GM23248 (cell line): ENCODE results near the gene PRDX2.

Experiments used
- EZH2 ChIP-seq: fragments of 200-600 bp; sonication (generic); IDR thresholded peaks from 2 replicates; pipeline ENCODE4 v1.6.1; 2018; ENCODE audit warnings: antibody characterized with exemption, mild to moderate bottlenecking; ENCODE audit not compliant: insufficient read depth, poor library complexity, severe bottlenecking
- EZH2phosphoT487 ChIP-seq: fragments of 200-600 bp; sonication (generic); IDR thresholded peaks from 2 replicates; pipeline ENCODE4 v1.6.1; 2018; ENCODE audit warnings: antibody characterized with exemption, moderate library complexity, mild to moderate bottlenecking, low read depth; ENCODE audit not compliant: insufficient read depth

DNA sequence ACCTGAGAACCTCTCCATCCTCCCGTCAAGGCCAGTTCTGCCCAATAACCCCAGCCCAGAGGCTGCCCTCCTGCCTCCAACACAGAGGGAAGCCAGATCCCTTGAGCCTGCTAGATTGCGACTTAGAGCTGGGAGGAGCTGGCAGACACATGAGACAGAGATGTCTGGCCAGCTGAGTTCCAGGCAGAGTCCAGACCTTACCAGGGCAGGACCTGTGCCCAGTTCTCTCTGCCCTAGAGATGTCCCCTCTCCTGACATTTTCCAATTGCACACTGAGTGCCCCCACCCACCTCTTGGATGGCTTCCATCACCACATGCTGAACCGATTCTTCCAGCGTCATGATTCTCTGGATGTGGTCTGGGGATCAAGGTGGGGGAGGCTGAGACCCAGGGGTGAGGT, 29.3 kb downstream of the PRDX2 start:
- TF ChIP-seq EZH2phosphoT487 (no peak), EZH2 (no peak)
